PC-3 (cell line): ENCODE data around the gene HLCS. TPM values are rescaled to one million over a fixed set of nuclear protein-coding genes. Genes with fewer than 3 reads are reported as not detected.

Experiments
- ATAC-seq: fragments of 200-7000 bp; cut with Tn5 transposase; 2 replicates; pipeline ENCODE4 v1.9.1; 2020; ENCODE audit warnings: mild to moderate bottlenecking, moderate library complexity
- BruUV-seq: library from RNA; stranded (reverse); fragments of 400-500 nt; replicated peaks from 2 replicates; lab custom pipeline; 2021; lab: Mats Ljungman, UMichigan
- CTCF ChIA-PET: fragments of 300-600 bp; sonication (Branson Sonifier 250); formaldehyde crosslinking; loops from one replicate; lab custom pipeline; 2022; ENCODE audit warnings: antibody characterized with exemption; lab: Charles Lee
- POLR2A ChIA-PET: fragments of 300-600 bp; sonication (Branson Sonifier 250); formaldehyde crosslinking; loops from one replicate; lab custom pipeline; 2022; ENCODE audit warnings: antibody characterized with exemption; ENCODE audit not compliant: unreplicated experiment; lab: Charles Lee
- DNase-seq: peaks from one replicate; pipeline ENCODE4 v3.0.0-alpha.2; 2015
- H2AFZ ChIP-seq: fragments of 300-600 bp; sonication (generic); 2 replicates; pipeline ENCODE4 v1.6.0; 2016; ENCODE audit warnings: antibody characterized with exemption, low read length
- H3F3A ChIP-seq: fragments of 300-600 bp; sonication (generic); one replicate; pipeline ENCODE4 v1.6.0; 2017; ENCODE audit warnings: antibody characterized with exemption, low read length, control low read depth, mild to moderate bottlenecking; ENCODE audit not compliant: unreplicated experiment
- H3K27ac ChIP-seq: fragments of 300-600 bp; sonication (generic); 2 replicates; pipeline ENCODE4 v1.5.1; 2016; ENCODE audit warnings: mild to moderate bottlenecking, low read length
- H3K27me3 ChIP-seq: fragments of 300-600 bp; sonication (generic); 2 replicates; pipeline ENCODE4 v1.6.1; 2016; ENCODE audit warnings: low read length, mixed read lengths
- H3K36me3 ChIP-seq: fragments of 300-600 bp; sonication (generic); 2 replicates; pipeline ENCODE4 v1.6.1; 2016; ENCODE audit warnings: low read depth, mixed run types, low read length, mixed read lengths
- H3K4me1 ChIP-seq: fragments of 300-600 bp; sonication (generic); 2 replicates; pipeline ENCODE4 v1.5.1; 2016; ENCODE audit warnings: low read length; ENCODE audit not compliant: insufficient read depth
- H3K4me2 ChIP-seq: fragments of 300-600 bp; sonication (generic); 2 replicates; pipeline ENCODE4 v1.6.0; 2016; ENCODE audit warnings: low read length
- H3K4me3 ChIP-seq: fragments of 300-600 bp; sonication (generic); 2 replicates; pipeline ENCODE4 v1.5.1; 2016; ENCODE audit warnings: mild to moderate bottlenecking, low read length, mixed read lengths
- H3K79me2 ChIP-seq: fragments of 300-600 bp; sonication (generic); 2 replicates; pipeline ENCODE4 v1.6.1; 2017; ENCODE audit warnings: low read length, mixed read lengths
- H3K9ac ChIP-seq: fragments of 300-600 bp; sonication (generic); 2 replicates; pipeline ENCODE4 v1.6.0; 2016; ENCODE audit warnings: mild to moderate bottlenecking, low read length
- H3K9me2 ChIP-seq: fragments of 300-600 bp; sonication (generic); replicated peaks from 2 replicates; pipeline ENCODE4 v1.6.1; 2016; ENCODE audit warnings: mixed run types, low read length, mixed read lengths
- H3K9me3 ChIP-seq: fragments of 300-600 bp; sonication (generic); 2 replicates; pipeline ENCODE4 v1.6.1; 2016; ENCODE audit warnings: low read length, mixed read lengths
- H4K20me1 ChIP-seq: fragments of 300-600 bp; sonication (generic); 2 replicates; pipeline ENCODE4 v1.6.1; 2016; ENCODE audit warnings: low read length, mixed read lengths
- EZH2 ChIP-seq: fragments of 300-600 bp; sonication (generic); IDR thresholded peaks from one replicate; pipeline ENCODE4 v1.6.1; 2017; ENCODE audit warnings: antibody characterized with exemption, mild to moderate bottlenecking, low read length; ENCODE audit not compliant: unreplicated experiment
- EZH2phosphoT487 ChIP-seq: fragments of 300-600 bp; sonication (generic); IDR thresholded peaks from 2 replicates; pipeline ENCODE4 v1.6.1; 2018; ENCODE audit warnings: mild to moderate bottlenecking, antibody characterized with exemption, low read length, borderline replicate concordance
- intact Hi-C: fragments of 100-400 bp; cut with micrococcal nuclease; formaldehyde crosslinking; loops from 2 replicates; pipeline ENCODE4 v1.9.0; 2023
- total RNA-seq: library from RNA; depleted of rRNA; stranded (reverse); fragments of >200 nt; gene quantifications from 2 replicates; pipeline ENCODE4 v1.2.3, GENCODE V29; 2014
- TF ChIP-seq, protein P1 (sequence below): fragments of 300-600 bp; sonication (generic); conservative IDR thresholded peaks from 2 replicates; pipeline ENCODE4 v1.5.1; 2017; ENCODE audit warnings: antibody characterized with exemption, low read depth, mild to moderate bottlenecking, low read length

HLCS gene
- total RNA-seq, 1 experiment from 2014 or later = 44.1 TPM

DNA sequence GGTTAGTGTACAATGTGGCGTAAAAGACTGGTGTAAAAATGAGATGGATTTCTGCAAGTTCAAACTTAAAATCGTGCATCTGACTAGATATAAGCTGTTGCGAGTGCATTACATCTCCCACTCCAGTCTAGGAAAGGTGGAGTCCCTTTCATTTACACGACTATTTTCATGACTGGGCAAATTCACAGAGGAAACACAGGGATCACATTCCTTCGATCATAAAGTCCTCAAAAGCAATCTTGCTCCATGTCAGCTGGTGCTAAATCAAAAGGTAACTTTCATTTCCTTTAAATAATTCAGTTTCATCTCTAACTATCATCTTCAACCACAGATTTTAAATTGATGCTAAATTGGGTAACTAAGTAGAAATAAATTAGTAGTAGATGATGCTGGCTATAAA, 100.0 kb downstream of the HLCS start:
- ChIA-PET POLR2A (no interaction called here), CTCF (no interaction called here)
- Histone ChIP-seq H3F3A (peaks cover 1% of the 10 kb centered on the region), H2AFZ (no peak overlapping the region), H3K36me3 (no peaks in the 10 kb centered on the region; the same call in 1 of the 2 replicates), H3K9ac (no peak overlapping the region), H3K4me2 (no peak overlapping the region), H3K4me1 (peaks cover 12% of the 10 kb centered on the region), H3K27me3 (no peaks in the 10 kb centered on the region), H3K4me3 (no peak overlapping the region), H3K79me2 (no peaks in the 10 kb centered on the region), H3K27ac (no peak overlapping the region), H4K20me1 (no peaks in the 10 kb centered on the region), H3K9me3 (no peaks in the 10 kb centered on the region), H3K9me2 (no peaks in the 10 kb centered on the region)
- BruUV-seq = no TSS peak
- no peak for ATAC-seq
- TF ChIP-seq, protein P1, sequence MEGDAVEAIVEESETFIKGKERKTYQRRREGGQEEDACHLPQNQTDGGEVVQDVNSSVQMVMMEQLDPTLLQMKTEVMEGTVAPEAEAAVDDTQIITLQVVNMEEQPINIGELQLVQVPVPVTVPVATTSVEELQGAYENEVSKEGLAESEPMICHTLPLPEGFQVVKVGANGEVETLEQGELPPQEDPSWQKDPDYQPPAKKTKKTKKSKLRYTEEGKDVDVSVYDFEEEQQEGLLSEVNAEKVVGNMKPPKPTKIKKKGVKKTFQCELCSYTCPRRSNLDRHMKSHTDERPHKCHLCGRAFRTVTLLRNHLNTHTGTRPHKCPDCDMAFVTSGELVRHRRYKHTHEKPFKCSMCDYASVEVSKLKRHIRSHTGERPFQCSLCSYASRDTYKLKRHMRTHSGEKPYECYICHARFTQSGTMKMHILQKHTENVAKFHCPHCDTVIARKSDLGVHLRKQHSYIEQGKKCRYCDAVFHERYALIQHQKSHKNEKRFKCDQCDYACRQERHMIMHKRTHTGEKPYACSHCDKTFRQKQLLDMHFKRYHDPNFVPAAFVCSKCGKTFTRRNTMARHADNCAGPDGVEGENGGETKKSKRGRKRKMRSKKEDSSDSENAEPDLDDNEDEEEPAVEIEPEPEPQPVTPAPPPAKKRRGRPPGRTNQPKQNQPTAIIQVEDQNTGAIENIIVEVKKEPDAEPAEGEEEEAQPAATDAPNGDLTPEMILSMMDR = no peak
- TF ChIP-seq EZH2 (no peak), EZH2phosphoT487 (no peak)
- intact Hi-C loops = no loop called here
- DNase-seq = no peak

DNA sequence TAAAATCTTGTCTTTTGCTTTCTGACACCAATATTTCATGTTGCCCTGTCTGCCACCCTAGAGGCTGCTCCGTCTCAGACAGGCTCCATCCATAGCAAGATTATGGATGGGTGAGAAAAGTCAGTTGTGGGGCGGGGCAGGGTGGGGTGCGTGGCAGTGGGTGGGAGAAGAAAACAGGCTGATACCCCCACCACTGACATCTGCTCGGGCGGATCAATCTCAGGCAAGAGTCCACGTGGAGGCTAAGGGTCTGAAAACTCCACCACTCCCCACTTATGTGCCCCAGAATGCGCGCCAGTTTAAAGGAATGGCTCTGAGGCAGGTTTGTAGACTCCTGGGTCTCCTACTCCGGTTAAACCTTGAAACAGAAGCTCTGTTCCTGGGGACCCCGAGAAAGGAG, 101.5 kb downstream of the HLCS start:
- Histone ChIP-seq H3K9me3 (no peaks in the 10 kb centered on the region), H3K4me2 (no peak overlapping the region), H3K27me3 (no peaks in the 10 kb centered on the region), H3F3A (peaks cover 12% of the 10 kb centered on the region), H2AFZ (no peak overlapping the region), H3K9ac (no peak overlapping the region), H4K20me1 (no peaks in the 10 kb centered on the region), H3K9me2 (no peaks in the 10 kb centered on the region), H3K36me3 (no peaks in the 10 kb centered on the region; the same call in 1 of the 2 replicates), H3K4me1 (peaks cover 26% of the 10 kb centered on the region), H3K79me2 (no peaks in the 10 kb centered on the region), H3K4me3 (no peak overlapping the region), H3K27ac (no peak overlapping the region)
- CTCF ChIA-PET = no interaction called here
- intact Hi-C loops = no loop called here
- TF ChIP-seq, protein P1 = no peak
- TF ChIP-seq EZH2phosphoT487 (no peak), EZH2 (no peak)
- no peak for DNase-seq
- BruUV-seq = no TSS peak
- POLR2A ChIA-PET = no interaction called here
- no peak for ATAC-seq

DNA sequence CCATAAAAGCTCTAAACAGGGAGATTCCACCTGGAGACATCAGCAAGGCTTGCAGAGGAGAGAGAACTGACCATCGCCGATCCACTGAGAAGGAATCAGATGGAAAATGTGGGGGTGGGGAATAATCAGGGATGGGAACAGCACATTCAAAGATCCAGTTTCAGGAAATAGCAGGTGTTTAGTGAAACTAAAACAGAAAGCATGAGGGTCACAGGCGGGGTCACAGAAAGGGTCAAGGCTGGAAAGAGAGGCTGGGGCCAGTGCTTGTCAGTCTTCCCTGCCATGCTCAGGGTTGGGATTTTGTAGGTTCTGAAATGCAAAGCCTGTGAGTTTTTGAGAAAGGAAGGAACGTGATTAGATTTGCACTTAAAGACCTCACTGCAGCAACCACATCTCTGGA, 103.2 kb downstream of the HLCS start:
- Histone ChIP-seq H3K27ac (no peak overlapping the region), H3K9ac (no peak overlapping the region), H3K36me3 (no peaks in the 10 kb centered on the region; the same call in 1 of the 2 replicates), H3K9me3 (no peaks in the 10 kb centered on the region), H3K27me3 (no peaks in the 10 kb centered on the region), H3K4me2 (no peak overlapping the region), H4K20me1 (no peaks in the 10 kb centered on the region), H3K4me1 (peaks cover 43% of the 10 kb centered on the region), H3K4me3 (no peak overlapping the region), H3K9me2 (no peaks in the 10 kb centered on the region), H3F3A (peaks cover 12% of the 10 kb centered on the region), H2AFZ (no peak overlapping the region), H3K79me2 (peaks cover 8% of the 10 kb centered on the region; the same call in 1 of the 2 replicates)
- ChIA-PET POLR2A (no interaction called here), CTCF (no interaction called here)
- BruUV-seq = no TSS peak
- intact Hi-C loops = no loop called here
- TF ChIP-seq, protein P1 = no peak
- TF ChIP-seq EZH2phosphoT487 (no peak), EZH2 (no peak)
- no peak for DNase-seq
- ATAC-seq = no peak
